Measurements from ENCODE around the gene LSAMP.

- TF ChIP-seq, protein P1, sequence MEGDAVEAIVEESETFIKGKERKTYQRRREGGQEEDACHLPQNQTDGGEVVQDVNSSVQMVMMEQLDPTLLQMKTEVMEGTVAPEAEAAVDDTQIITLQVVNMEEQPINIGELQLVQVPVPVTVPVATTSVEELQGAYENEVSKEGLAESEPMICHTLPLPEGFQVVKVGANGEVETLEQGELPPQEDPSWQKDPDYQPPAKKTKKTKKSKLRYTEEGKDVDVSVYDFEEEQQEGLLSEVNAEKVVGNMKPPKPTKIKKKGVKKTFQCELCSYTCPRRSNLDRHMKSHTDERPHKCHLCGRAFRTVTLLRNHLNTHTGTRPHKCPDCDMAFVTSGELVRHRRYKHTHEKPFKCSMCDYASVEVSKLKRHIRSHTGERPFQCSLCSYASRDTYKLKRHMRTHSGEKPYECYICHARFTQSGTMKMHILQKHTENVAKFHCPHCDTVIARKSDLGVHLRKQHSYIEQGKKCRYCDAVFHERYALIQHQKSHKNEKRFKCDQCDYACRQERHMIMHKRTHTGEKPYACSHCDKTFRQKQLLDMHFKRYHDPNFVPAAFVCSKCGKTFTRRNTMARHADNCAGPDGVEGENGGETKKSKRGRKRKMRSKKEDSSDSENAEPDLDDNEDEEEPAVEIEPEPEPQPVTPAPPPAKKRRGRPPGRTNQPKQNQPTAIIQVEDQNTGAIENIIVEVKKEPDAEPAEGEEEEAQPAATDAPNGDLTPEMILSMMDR (conservative IDR thresholded peaks at IDR 0.05; ENCODE audit: low read length): no peak
- no peak for TF ChIP-seq EZH2phosphoT487 (IDR thresholded peaks at IDR 0.05; ENCODE audit: borderline replicate concordance)
Measured at GRCh38 chr3:116102037-116102436, 343.2 kb downstream of the LSAMP start.
